AG04450 (cell line): Measurements from ENCODE around the gene EXTL2. TPM values are rescaled to one million over a fixed set of nuclear protein-coding genes. Genes with fewer than 3 reads are reported as not detected.

Experiments
- CTCF ChIA-PET: fragments of 300-600, 350-600 bp; formaldehyde crosslinking; extraction: SDS; loops from one replicate; lab custom pipeline; 2022; ENCODE audit warnings: antibody characterized with exemption, inconsistent platforms; lab: Charles Lee
- POLR2A ChIA-PET: fragments of 350-600 bp; formaldehyde crosslinking; extraction: SDS; loops from one replicate; lab custom pipeline; 2021; ENCODE audit warnings: antibody characterized with exemption, inconsistent platforms; lab: Yijun Ruan, JAX
- DNase-seq: peaks from one replicate; pipeline ENCODE4 v3.0.0-alpha.2; 2011; ENCODE audit warnings: low read depth, low spot score
- H3K27ac ChIP-seq: one replicate; pipeline ENCODE4 v1.5.1; 2012; ENCODE audit warnings: low read depth, low read length, control low read depth
- H3K27me3 ChIP-seq: one replicate; pipeline ENCODE4 v1.6.0; 2012; ENCODE audit warnings: low read length; ENCODE audit not compliant: control insufficient read depth, insufficient read depth
- H3K4me3 ChIP-seq: 2 replicates; pipeline ENCODE4 v1.5.1; 2011; ENCODE audit warnings: mild to moderate bottlenecking, low read depth, low read length, control low read depth
- H3K9me3 ChIP-seq: 2 replicates; pipeline ENCODE4 v1.5.1; 2012; ENCODE audit warnings: low read length; ENCODE audit not compliant: control insufficient read depth, insufficient read depth
- CTCF ChIP-seq: IDR thresholded peaks from 2 replicates; pipeline ENCODE4 v1.5.1; 2011; ENCODE audit warnings: low read depth, low read length, control low read depth, inconsistent platforms
- polyA minus RNA-seq: library from RNA; depleted of rRNA, polyadenylated mRNA; stranded (reverse); fragments of >200 nt; gene quantifications from 2 replicates; pipeline ENCODE4 v1.2.3, GENCODE V29; 2011; rRNA and poly(A)+ RNA removed
- polyA plus RNA-seq: library from polyadenylated mRNA; depleted of rRNA; stranded (reverse); fragments of >200 nt; gene quantifications from 2 replicates; pipeline ENCODE4 v1.2.3, GENCODE V29; 2011; rRNA removed

The EXTL2 gene
- polyA plus RNA-seq (53.6 and 78.7 TPM in 2 replicates), polyA minus RNA-seq (13.8 and 29.8 TPM in 2 replicates)

DNA sequence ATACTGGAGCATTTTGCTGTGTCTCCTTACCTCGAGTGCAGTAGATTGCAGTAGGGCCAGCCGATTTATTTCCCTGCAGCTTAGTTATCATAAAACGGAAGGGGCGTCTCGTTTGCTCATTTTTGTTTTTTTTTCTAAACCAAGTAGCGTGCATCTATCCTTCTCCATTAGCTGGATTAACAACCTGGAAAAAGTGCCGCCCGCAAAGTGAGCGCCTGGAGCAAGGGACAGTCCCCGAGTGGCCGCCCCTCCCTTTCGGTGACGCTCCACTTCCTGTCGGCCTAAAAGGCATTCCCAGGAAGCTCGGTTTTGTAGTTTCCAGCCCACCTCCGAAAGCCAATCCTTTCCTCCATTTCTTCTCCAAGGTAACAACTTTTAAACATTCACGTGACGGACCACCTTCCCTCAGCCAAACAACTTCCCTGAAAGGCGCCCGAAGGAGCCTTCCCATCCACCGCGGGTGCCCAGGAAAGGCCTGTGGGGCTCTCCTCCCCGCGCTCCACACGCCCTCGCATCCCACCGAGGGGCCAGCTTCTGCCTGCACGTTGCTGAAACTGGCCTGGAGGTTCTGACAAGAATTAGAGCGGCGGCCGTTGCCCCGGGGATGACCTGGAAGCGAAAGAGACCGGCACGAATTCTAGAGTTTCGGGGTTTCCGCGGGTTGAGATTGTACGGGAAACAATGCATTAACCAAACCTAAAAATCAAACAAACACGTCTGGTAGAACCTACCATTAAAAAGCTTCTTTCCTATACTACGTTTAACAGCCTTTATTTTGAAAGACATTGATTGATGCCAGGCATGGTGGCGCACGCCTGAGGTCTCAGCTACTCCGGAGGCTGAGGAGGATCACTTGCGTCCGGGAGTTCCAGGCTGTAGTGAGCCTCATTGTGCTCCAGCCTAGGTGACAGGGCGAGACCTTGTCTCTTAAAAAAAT lies at the start of gene EXTL2:
TSS of gene EXTL2 (minus strand) at position 240 of the 937 bp plus-strand sequence. CDS start 6,085 bp downstream, outside the sequence.
- CTCF ChIA-PET = interaction anchor here (1.7 to 3.3 kb wide), 2 partner anchors 27 to 394 kb away, joined by 8 to 15 read pairs; no protein-coding TSS in a partner anchor
- H3K27ac ChIP-seq = peak within 1 kb of the TSS; percentile 90
- peaks cover 4% of the 10 kb centered on the region; the same call in 1 of the 2 replicates for H3K9me3 ChIP-seq
- no peak for TF ChIP-seq CTCF
- peak within 1 kb of the TSS; percentile 85 for H3K4me3 ChIP-seq
- POLR2A ChIA-PET = interaction anchor here (0.5 to 1.2 kb wide), 5 partner anchors 11 to 393 kb away, joined by 3 to 6 read pairs (median 3); no protein-coding TSS in a partner anchor
- no peak for DNase-seq
- H3K27me3 ChIP-seq = no peaks in the 10 kb centered on the region

DNA sequence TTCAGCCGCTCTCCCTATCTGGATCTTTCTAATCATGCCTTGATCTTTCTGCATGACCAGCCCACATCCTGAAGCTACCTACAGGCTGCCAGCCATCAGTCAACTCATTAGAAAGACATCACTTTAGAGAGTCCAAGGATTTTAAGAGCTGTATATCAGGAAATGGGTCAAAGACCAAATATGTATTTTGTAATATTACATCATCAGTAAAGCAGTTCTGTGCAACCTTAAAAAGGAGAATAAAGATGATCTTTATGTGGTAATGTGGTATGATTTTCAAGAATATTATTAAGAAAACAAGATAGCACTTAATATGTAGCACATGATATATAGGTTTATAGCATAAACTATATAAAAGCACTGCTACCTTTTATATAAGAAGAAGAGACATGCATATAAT lies 48.9 kb upstream of the EXTL2 start:
- DNase-seq = no peak
- CTCF ChIA-PET = interaction anchor here (2.1 kb wide), 1 partner anchor 345 kb away, joined by 7 read pairs; no protein-coding TSS in a partner anchor
- H3K4me3 ChIP-seq = no peak overlapping the region
- H3K27ac ChIP-seq = no peak overlapping the region
- H3K9me3 ChIP-seq = no peaks in the 10 kb centered on the region
- POLR2A ChIA-PET = no interaction called here
- TF ChIP-seq CTCF = no peak
- H3K27me3 ChIP-seq = no peaks in the 10 kb centered on the region

DNA sequence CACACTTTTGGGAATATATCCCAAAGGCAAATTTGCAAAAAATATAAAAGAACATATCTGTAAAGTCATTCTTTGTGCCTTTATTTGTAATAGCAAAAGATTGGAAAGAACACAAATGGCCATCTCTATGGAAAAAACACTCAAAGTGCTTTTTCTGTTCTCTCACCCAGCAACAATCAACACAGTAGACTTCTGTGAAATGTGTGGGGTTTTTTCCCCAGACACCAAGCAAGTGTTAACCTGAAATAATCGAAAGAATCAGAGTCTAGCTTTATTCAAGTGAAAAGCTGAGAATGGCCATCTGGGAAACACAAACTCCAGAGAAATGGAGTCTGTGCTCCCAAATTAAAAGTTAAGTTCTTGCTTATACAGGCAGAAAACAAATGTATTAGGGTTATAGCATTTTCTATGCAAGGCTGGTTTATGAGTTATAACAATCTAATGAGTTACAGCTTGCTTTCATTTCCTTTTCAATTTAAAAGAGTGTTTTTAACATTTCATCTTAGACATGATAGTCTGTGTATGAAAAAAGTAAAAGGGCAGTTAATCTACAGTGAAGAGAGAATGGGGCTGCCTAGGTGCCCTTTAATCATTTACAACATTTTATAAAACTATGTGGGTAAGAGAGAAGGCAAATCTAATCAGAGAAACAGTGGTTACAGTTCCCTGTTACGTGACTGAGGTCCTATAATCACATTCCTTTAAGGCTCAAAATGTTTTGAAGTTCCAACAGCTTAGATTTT lies 47.8 kb upstream of the EXTL2 start:
- ChIA-PET POLR2A (no interaction called here), CTCF (interaction anchor here (0.6 to 2.1 kb wide), 3 partner anchors 346 to 381 kb away, joined by 3 to 7 read pairs (median 3); no protein-coding TSS in a partner anchor)
- Histone ChIP-seq H3K27ac (no peak overlapping the region), H3K27me3 (no peaks in the 10 kb centered on the region), H3K4me3 (no peak overlapping the region), H3K9me3 (no peaks in the 10 kb centered on the region)
- no peak for DNase-seq
- TF ChIP-seq CTCF = no peak

DNA sequence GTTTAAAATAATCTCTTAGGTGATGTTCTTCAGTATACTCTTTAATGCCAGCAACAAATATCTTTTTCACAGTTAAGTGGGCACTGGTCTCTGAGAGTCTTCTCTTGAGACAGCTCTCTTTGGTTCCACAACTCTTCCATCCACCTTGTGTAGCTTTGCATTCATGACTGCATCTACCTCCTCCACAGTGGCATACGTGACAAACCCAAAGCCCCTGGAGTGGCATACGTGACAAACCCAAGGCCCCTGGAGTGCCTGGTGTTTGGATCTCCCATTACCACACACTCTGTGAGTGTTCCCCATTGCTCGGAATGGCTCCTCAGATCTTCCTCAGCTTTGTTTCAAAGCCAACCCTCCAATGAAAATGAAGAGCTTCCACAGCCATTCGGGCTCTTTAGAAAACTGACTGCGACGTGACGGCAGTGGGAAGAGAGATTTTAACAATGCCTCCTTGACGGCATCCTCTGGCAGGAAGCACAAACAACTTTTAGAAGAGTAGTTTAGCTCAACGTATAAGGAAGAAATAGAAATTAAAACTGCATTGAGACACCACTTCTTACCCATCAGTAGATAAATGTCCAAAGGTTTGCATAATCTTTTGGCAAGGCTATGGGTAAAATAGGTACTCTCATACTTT lies 47.1 kb upstream of the EXTL2 start:
- CTCF ChIA-PET = interaction anchor here (0.6 to 2.5 kb wide), 3 partner anchors 346 to 382 kb away, joined by 3 to 11 read pairs (median 7); no protein-coding TSS in a partner anchor

More for the DNA sequence above, 47.1 kb upstream of the EXTL2 start:
- DNase-seq = no peak
- H3K27ac ChIP-seq = no peak overlapping the region
- H3K9me3 ChIP-seq = no peaks in the 10 kb centered on the region
- H3K4me3 ChIP-seq = no peak overlapping the region
- no peak for TF ChIP-seq CTCF
- POLR2A ChIA-PET = no interaction called here
- H3K27me3 ChIP-seq = no peaks in the 10 kb centered on the region
